GM10266 (cell line): Measurements from ENCODE around the gene CHRNG.

Experiments used
- DNase-seq: peaks from one replicate; pipeline ENCODE4 v3.0.0; 2012; ENCODE audit errors: extremely low spot score
- TF ChIP-seq, protein P1 (sequence below): IDR thresholded peaks from 2 replicates; pipeline ENCODE4 v1.5.1; 2012; ENCODE audit warnings: mild to moderate bottlenecking, low read depth; ENCODE audit not compliant: control insufficient read depth, insufficient read depth; ENCODE audit errors: missing control alignments

Gene CHRNG

DNA sequence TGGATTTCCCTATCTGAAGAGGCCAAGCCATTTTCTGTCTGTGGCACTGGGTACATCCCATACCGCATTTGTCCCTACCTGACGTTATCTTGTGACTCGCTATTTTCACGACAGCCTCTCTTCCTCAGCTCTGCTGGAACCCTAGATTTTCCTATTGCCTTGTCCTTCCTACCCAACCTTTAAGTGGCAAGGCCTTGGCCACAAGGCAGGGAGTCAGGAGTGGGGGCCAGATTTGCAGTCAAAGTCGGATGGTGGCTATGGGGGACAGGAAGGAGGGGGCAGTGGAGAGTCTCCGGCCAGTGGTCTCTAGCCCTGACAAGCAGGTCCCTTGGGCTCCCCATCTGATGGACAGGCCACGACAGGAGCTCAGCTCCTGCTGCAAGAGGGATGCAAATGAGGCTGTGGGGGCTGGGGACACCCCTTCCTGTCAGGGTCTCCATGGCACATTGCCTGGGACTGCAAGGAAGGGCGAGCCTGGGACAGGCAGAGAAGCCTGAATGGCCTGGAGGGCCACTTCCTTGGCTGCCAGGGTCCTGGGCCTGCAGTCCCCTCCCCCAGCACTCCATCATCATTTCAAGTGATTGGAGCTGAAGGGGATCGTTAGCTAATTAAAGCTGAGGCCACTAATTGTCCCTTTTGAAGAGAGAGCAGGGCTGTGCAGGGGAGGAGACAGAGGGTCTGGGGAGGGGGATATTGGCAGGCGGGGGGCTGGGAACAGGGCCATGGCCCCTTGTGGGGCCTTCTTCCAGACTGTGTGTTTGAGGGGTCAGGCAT, 45.6 kb upstream of the CHRNG start:
- TF ChIP-seq, protein P1, sequence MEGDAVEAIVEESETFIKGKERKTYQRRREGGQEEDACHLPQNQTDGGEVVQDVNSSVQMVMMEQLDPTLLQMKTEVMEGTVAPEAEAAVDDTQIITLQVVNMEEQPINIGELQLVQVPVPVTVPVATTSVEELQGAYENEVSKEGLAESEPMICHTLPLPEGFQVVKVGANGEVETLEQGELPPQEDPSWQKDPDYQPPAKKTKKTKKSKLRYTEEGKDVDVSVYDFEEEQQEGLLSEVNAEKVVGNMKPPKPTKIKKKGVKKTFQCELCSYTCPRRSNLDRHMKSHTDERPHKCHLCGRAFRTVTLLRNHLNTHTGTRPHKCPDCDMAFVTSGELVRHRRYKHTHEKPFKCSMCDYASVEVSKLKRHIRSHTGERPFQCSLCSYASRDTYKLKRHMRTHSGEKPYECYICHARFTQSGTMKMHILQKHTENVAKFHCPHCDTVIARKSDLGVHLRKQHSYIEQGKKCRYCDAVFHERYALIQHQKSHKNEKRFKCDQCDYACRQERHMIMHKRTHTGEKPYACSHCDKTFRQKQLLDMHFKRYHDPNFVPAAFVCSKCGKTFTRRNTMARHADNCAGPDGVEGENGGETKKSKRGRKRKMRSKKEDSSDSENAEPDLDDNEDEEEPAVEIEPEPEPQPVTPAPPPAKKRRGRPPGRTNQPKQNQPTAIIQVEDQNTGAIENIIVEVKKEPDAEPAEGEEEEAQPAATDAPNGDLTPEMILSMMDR, result no peak
- no peak for DNase-seq

DNA sequence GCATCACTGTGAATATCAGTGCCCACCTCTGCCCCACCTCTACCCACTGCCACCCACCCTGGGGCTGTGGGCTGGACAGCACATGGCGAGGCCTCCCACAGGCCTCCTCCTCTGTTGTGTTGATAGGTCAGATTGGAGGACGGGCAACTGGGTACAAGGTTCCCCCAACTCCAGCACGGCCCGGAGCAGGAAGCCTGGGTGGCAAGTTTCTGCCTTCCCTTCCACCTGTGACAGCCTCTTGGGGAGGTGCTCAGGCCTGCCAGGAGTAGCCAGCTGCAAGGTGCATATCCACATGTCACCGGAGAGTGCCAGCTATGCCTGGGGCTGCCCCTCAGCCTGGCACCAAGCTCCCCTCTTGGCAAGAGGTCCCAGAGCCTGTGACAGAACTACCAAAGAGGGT, 45.0 kb upstream of the CHRNG start:
- TF ChIP-seq, protein P1, result no peak
- DNase-seq, result no peak

DNA sequence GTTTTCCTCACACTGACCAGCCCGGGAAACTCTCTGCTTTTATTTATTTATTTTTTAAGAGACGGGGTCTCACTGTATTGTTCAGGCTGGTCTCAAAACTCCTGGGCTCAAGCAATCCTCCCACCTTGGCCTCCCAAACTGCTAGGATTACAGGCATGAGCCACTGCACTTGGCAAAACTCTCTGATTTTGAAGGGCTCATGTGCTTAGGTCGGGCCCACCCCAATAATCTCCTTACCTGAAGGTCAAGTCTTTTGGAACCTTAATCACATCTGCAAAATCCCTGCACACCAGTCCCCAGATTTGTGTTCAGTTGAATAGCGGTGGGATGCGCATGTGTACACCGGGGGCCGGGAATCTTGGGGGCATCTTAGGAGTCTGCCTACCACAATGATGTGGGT, 44.2 kb upstream of the CHRNG start:
- TF ChIP-seq, protein P1, result no peak
- no peak for DNase-seq

DNA sequence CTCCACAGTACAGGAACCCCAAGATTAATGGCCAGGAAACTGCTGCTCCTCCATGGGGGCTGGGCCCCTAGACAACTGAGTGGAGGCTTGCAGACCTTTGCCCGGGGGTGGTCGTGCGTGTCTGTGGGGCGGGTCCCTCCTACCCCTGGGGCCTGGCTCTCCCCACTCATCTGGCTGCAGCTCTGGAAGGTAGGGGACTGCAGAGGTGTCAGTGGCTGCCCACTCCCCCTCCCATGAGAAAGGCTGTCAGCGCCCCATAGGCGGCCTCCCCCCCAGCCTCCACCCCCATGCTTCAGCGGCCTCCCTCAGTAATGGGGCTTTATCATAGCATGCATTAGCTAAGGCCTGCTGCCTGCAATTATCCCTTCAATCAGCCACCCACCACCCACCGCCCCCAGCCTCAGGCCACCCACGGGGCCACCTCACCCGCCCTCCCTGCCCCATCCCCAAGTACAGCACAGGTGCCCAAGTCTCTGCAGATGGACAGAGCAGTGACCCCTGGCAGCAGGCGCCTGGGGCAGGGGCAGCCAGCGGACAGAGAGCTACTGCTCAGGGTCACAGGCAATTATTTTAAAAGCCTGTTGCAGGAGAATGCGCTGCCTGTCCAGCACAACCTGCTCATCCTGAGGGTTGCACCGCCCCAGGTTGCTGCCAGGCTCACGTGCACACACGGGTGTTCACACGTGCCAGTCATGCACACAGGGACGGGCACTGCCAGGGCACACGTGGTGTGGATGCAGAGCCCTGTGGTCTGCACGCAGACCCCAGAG, 42.8 kb upstream of the CHRNG start:
- no peak for DNase-seq
- TF ChIP-seq, protein P1, result no peak

DNA sequence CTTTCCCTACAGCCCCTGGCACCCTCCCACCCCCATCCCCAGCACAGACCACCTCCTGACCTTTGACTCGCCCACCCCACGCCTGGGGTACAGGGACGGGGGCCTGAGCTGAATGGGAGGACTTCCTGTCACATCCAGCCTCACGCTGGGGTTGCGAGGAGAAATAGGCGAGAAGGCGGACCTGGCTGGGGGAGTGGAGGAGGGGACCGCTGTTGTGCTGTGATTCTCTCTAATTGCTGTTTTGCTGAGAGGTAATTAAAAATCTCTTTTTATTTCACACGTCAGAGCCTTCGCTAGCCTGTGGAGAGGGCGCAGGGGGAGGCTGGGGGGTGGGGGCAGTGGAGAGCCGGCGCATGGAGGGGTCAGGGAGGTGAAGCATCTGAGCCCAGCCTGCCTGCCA, 42.1 kb upstream of the CHRNG start:
- TF ChIP-seq, protein P1, result no peak
- no peak for DNase-seq

DNA sequence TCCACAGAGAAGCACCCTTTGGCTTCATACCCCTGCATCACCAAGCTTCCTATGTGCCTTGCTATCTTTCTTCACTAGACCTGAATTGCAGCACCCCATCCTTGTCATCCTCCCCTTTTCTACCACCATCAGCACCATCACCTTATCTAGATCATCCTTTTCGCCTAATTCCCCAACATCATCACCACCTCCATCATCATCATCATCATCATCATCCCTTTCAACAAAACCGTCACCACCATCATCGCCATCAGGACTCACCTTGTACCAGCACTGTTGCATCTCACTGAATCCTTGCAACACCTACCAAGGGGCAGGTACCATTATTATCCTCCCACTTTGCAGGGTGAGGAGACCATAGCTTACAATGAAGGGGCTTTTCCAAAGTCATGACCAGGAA, 41.0 kb upstream of the CHRNG start:
- TF ChIP-seq, protein P1, result no peak
- DNase-seq, result no peak

DNA sequence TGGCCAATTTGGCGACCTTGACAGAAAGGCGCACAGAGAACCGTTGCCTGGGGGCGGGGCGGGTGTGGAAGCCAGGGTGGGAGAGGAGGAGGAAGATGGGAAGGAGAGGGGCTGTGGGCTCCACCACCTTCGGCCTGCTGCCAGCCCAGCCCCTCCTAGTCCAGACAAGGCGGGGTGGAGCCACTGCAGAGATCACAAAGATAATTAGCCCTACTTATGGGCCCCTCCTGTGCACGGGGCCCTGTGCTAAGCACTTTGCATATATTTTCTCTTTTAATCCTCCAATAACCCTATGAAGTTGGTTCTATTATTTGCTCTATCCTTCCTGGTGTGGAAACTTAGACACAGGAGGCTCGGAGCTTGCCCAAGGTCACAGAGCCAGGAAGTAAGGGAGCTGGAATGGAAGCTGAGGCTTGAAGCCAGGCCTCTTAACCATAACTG, 38.1 kb upstream of the CHRNG start:
- DNase-seq, result no peak
- TF ChIP-seq, protein P1, result no peak
